WTC11 (cell line): ENCODE data around the gene SLC44A5. TPM values are rescaled to one million over a fixed set of nuclear protein-coding genes. Genes with fewer than 3 reads are reported as not detected.

ENCODE experiments used
- ATAC-seq: fragments of 200-7000 bp; cut with Tn5 transposase; 2 replicates; pipeline ENCODE4 v1.10.0; 2021; ENCODE audit warnings: mild to moderate bottlenecking, moderate library complexity
- CTCF ChIA-PET: fragments of 300-600 bp; sonication (Branson Sonifier 250); formaldehyde crosslinking; loops from one replicate; lab custom pipeline; 2021; ENCODE audit warnings: antibody characterized with exemption; lab: Charles Lee
- POLR2A ChIA-PET: fragments of 350-600 bp; sonication (Branson Sonifier 250); formaldehyde crosslinking; loops from one replicate; lab custom pipeline; 2021; ENCODE audit warnings: antibody characterized with exemption; lab: Charles Lee
- DNase-seq: peaks from one replicate; pipeline ENCODE4 v3.0.0; 2021; ENCODE audit warnings: low spot score
- H3K27ac Mint-ChIP-seq: 2 replicates; pipeline ENCODE4 v1.8.0; 2021; ENCODE audit warnings: mixed read lengths
- H3K27me3 Mint-ChIP-seq: 2 replicates; pipeline ENCODE4 v1.8.0; 2021; ENCODE audit warnings: low read depth, mild to moderate bottlenecking, moderate library complexity, mixed read lengths
- H3K36me3 Mint-ChIP-seq: 2 replicates; pipeline ENCODE4 v1.8.0; 2021; ENCODE audit warnings: mixed read lengths
- H3K4me1 Mint-ChIP-seq: 2 replicates; pipeline ENCODE4 v1.8.0; 2022; ENCODE audit warnings: mixed read lengths
- H3K4me3 Mint-ChIP-seq: 2 replicates; pipeline ENCODE4 v1.8.0; 2021; ENCODE audit warnings: mild to moderate bottlenecking, moderate library complexity, mixed read lengths
- H3K9me3 Mint-ChIP-seq: 2 replicates; pipeline ENCODE4 v1.8.0; 2021; ENCODE audit warnings: mixed read lengths
- CBFB ChIP-seq: sonication (generic); formaldehyde crosslinking; IDR thresholded peaks from 2 replicates; pipeline ENCODE4 v1.8.1; 2022; ENCODE audit warnings: mild to moderate bottlenecking, low read depth, missing genetic modification reagents
- ESRRA ChIP-seq: sonication (generic); formaldehyde crosslinking; IDR thresholded peaks from 2 replicates; pipeline ENCODE4 v1.8.1; 2022; ENCODE audit warnings: mild to moderate bottlenecking, missing genetic modification reagents, borderline replicate concordance
- FOXK1 ChIP-seq: sonication (generic); formaldehyde crosslinking; IDR thresholded peaks from 2 replicates; pipeline ENCODE4 v1.8.0; 2022; ENCODE audit warnings: mild to moderate bottlenecking, moderate library complexity, missing genetic modification reagents
- FOXP1 ChIP-seq: sonication (generic); formaldehyde crosslinking; IDR thresholded peaks from 2 replicates; pipeline ENCODE4 v1.8.0; 2022; ENCODE audit warnings: missing genetic modification reagents, mild to moderate bottlenecking, moderate library complexity, borderline replicate concordance
- IRF2 ChIP-seq: sonication (generic); formaldehyde crosslinking; IDR thresholded peaks from 2 replicates; pipeline ENCODE4 v1.8.0; 2022; ENCODE audit warnings: low read depth, missing genetic modification reagents, borderline replicate concordance
- KAT7 ChIP-seq: sonication (generic); formaldehyde crosslinking; IDR thresholded peaks from 2 replicates; pipeline ENCODE4 v1.8.1; 2023; ENCODE audit warnings: missing genetic modification reagents, mild to moderate bottlenecking, borderline replicate concordance
- NFE2L1 ChIP-seq: sonication (generic); formaldehyde crosslinking; IDR thresholded peaks from 2 replicates; pipeline ENCODE4 v1.8.1; 2023; ENCODE audit warnings: missing genetic modification reagents
- NR2C2 ChIP-seq: sonication (generic); formaldehyde crosslinking; IDR thresholded peaks from 2 replicates; pipeline ENCODE4 v1.8.0; 2022; ENCODE audit warnings: mild to moderate bottlenecking, missing genetic modification reagents
- RELA ChIP-seq: sonication (generic); formaldehyde crosslinking; IDR thresholded peaks from 2 replicates; pipeline ENCODE4 v1.8.1; 2022; ENCODE audit warnings: missing genetic modification reagents, mild to moderate bottlenecking, borderline replicate concordance
- RORB ChIP-seq: fragments of 250-450 bp; sonication (Bioruptor Pico); IDR thresholded peaks from 2 replicates; pipeline ENCODE4 v1.9.0; 2021; ENCODE audit warnings: mild to moderate bottlenecking
- TP53 ChIP-seq: sonication (generic); formaldehyde crosslinking; IDR thresholded peaks from 2 replicates; pipeline ENCODE4 v1.8.1; 2023; ENCODE audit warnings: mild to moderate bottlenecking, missing genetic modification reagents
- ZBTB21 ChIP-seq: sonication (generic); formaldehyde crosslinking; IDR thresholded peaks from 2 replicates; pipeline ENCODE4 v1.8.1; 2023; ENCODE audit warnings: mild to moderate bottlenecking, missing genetic modification reagents, borderline replicate concordance
- ZNF263 ChIP-seq: sonication (generic); formaldehyde crosslinking; IDR thresholded peaks from 2 replicates; pipeline ENCODE4 v1.8.1; 2022; ENCODE audit warnings: low read depth, mild to moderate bottlenecking, moderate library complexity, missing genetic modification reagents
- total RNA-seq: library from RNA; stranded (reverse); gene quantifications from 3 replicates; pipeline ENCODE4 v1.2.3, GENCODE V29; 2021
- TF ChIP-seq, protein P1 (sequence below): sonication (generic); formaldehyde crosslinking; conservative IDR thresholded peaks from 2 replicates; pipeline ENCODE4 v1.8.1; 2022; ENCODE audit warnings: mild to moderate bottlenecking, missing genetic modification reagents
- TF ChIP-seq, protein P2 (sequence below): sonication (generic); formaldehyde crosslinking; IDR thresholded peaks from 2 replicates; pipeline ENCODE4 v1.8.0; 2022; ENCODE audit warnings: missing genetic modification reagents
- TF ChIP-seq, protein P3 (sequence below): sonication (generic); formaldehyde crosslinking; IDR thresholded peaks from 2 replicates; pipeline ENCODE4 v1.8.1; 2022; ENCODE audit warnings: mild to moderate bottlenecking, missing genetic modification reagents, moderate library complexity, borderline replicate concordance
- TF ChIP-seq, protein P4 (sequence below): fragments of 250-450 bp; sonication (Bioruptor Pico); IDR thresholded peaks from 2 replicates; pipeline ENCODE4 v2.1.2; 2022; ENCODE audit warnings: mild to moderate bottlenecking, moderate library complexity
- TF ChIP-seq, protein P5 (sequence below): sonication (generic); formaldehyde crosslinking; IDR thresholded peaks from 2 replicates; pipeline ENCODE4 v1.8.1; 2022; ENCODE audit warnings: low read depth, missing genetic modification reagents, borderline replicate concordance
- TF ChIP-seq, protein P6 (sequence below): fragments of 250-450 bp; sonication (Bioruptor Pico); IDR thresholded peaks from 2 replicates; pipeline ENCODE4 v1.9.0; 2021; ENCODE audit warnings: mild to moderate bottlenecking, borderline replicate concordance
- TF ChIP-seq, protein P7 (sequence below): fragments of 200-600 bp; IDR thresholded peaks from 2 replicates; pipeline ENCODE4 v1.8.0; 2022; ENCODE audit warnings: antibody characterized with exemption

Gene SLC44A5
- total RNA-seq, 1 experiment from 2014 or later, result 1.8 TPM

DNA sequence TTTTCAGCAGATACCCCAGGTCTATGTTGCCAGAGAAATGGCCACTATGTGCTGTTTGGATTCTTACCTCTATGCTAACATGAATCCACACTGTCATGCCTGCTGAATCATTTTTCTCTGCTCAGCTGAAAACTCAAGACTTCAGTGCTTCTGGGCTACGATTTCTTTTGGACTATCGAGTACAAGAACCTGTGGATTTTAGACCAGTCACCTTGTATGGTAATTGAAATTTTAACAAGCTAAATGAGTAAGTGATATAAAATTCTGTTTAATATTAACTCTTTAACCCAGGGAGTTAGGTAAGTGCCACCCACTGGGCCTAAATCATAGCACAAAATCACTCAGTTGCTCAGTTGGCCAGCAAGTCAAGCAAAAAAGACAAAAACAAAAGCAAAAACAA is 440.9 kb downstream of the SLC44A5 start:
- H3K27me3 Mint-ChIP-seq, result no peaks in the 10 kb centered on the region
- H3K4me1 Mint-ChIP-seq, result peaks cover 7% of the 10 kb centered on the region; the same call in 1 of the 2 replicates
- no peaks in the 10 kb centered on the region for H3K36me3 Mint-ChIP-seq
- DNase-seq (no peak), ATAC-seq (no peak)
- H3K27ac Mint-ChIP-seq, result no peak overlapping the region
- H3K9me3 Mint-ChIP-seq, result peaks cover 3% of the 10 kb centered on the region
- CTCF ChIA-PET, result interaction anchor here (1.0 to 2.9 kb wide), 2 partner anchors 102 to 403 kb away, joined by 3 to 6 read pairs; no protein-coding TSS in a partner anchor
- H3K4me3 Mint-ChIP-seq, result no peak overlapping the region
- POLR2A ChIA-PET, result no interaction called here
- TF ChIP-seq, protein P1, sequence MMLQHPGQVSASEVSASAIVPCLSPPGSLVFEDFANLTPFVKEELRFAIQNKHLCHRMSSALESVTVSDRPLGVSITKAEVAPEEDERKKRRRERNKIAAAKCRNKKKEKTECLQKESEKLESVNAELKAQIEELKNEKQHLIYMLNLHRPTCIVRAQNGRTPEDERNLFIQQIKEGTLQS (CRISPR knock-in tag), result no peak
- TF ChIP-seq IRF2 (CRISPR knock-in tag), result no peak
- TF ChIP-seq, protein P2, sequence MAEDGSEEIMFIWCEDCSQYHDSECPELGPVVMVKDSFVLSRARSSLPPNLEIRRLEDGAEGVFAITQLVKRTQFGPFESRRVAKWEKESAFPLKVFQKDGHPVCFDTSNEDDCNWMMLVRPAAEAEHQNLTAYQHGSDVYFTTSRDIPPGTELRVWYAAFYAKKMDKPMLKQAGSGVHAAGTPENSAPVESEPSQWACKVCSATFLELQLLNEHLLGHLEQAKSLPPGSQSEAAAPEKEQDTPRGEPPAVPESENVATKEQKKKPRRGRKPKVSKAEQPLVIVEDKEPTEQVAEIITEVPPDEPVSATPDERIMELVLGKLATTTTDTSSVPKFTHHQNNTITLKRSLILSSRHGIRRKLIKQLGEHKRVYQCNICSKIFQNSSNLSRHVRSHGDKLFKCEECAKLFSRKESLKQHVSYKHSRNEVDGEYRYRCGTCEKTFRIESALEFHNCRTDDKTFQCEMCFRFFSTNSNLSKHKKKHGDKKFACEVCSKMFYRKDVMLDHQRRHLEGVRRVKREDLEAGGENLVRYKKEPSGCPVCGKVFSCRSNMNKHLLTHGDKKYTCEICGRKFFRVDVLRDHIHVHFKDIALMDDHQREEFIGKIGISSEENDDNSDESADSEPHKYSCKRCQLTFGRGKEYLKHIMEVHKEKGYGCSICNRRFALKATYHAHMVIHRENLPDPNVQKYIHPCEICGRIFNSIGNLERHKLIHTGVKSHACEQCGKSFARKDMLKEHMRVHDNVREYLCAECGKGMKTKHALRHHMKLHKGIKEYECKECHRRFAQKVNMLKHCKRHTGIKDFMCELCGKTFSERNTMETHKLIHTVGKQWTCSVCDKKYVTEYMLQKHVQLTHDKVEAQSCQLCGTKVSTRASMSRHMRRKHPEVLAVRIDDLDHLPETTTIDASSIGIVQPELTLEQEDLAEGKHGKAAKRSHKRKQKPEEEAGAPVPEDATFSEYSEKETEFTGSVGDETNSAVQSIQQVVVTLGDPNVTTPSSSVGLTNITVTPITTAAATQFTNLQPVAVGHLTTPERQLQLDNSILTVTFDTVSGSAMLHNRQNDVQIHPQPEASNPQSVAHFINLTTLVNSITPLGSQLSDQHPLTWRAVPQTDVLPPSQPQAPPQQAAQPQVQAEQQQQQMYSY (CRISPR knock-in tag), result no peak

DNA sequence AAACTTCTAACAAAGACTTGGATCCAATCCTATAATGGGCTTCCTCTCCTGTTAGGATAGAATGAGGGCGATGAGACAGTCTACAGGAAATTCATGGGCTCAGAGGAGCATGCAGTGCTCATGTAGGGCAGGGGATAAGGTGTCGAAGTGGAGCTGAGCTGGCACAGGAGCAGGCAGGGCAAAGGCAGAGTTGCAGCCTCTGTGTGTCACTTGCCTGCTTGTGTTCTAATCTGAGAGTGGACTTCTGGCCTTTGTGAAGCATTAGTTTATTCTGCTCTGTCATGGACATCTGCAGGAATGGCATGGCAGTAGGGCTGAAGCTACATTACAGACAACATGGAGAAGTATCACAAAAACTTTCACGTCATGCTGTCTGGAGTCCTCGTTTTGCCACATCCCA is 444.1 kb downstream of the SLC44A5 start:
- Mint-ChIP-seq H3K27me3 (no peaks in the 10 kb centered on the region), H3K4me3 (no peak overlapping the region), H3K9me3 (no peaks in the 10 kb centered on the region), H3K27ac (no peak overlapping the region), H3K4me1 (peaks cover 16% of the 10 kb centered on the region), H3K36me3 (no peaks in the 10 kb centered on the region)
- no peak for DNase-seq
- TF ChIP-seq, protein P3, sequence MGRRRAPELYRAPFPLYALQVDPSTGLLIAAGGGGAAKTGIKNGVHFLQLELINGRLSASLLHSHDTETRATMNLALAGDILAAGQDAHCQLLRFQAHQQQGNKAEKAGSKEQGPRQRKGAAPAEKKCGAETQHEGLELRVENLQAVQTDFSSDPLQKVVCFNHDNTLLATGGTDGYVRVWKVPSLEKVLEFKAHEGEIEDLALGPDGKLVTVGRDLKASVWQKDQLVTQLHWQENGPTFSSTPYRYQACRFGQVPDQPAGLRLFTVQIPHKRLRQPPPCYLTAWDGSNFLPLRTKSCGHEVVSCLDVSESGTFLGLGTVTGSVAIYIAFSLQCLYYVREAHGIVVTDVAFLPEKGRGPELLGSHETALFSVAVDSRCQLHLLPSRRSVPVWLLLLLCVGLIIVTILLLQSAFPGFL (CRISPR knock-in tag), result no peak
- TF ChIP-seq ZBTB21 (CRISPR knock-in tag) (no peak), RORB (CRISPR knock-in tag) (no peak), NR2C2 (no peak), FOXK1 (no peak), CBFB (CRISPR knock-in tag) (no peak), RELA (CRISPR knock-in tag) (no peak), FOXP1 (CRISPR knock-in tag) (no peak), ZNF263 (no peak), NFE2L1 (CRISPR knock-in tag) (no peak), TP53 (CRISPR knock-in tag) (no peak), ESRRA (CRISPR knock-in tag) (no peak), KAT7 (CRISPR knock-in tag) (no peak)
- TF ChIP-seq, protein P4, sequence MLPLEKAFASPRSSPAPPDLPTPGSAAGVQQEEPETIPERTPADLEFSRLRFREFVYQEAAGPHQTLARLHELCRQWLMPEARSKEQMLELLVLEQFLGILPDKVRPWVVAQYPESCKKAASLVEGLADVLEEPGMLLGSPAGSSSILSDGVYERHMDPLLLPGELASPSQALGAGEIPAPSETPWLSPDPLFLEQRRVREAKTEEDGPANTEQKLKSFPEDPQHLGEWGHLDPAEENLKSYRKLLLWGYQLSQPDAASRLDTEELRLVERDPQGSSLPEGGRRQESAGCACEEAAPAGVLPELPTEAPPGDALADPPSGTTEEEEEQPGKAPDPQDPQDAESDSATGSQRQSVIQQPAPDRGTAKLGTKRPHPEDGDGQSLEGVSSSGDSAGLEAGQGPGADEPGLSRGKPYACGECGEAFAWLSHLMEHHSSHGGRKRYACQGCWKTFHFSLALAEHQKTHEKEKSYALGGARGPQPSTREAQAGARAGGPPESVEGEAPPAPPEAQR (CRISPR knock-in tag), result no peak
- TF ChIP-seq, protein P5, sequence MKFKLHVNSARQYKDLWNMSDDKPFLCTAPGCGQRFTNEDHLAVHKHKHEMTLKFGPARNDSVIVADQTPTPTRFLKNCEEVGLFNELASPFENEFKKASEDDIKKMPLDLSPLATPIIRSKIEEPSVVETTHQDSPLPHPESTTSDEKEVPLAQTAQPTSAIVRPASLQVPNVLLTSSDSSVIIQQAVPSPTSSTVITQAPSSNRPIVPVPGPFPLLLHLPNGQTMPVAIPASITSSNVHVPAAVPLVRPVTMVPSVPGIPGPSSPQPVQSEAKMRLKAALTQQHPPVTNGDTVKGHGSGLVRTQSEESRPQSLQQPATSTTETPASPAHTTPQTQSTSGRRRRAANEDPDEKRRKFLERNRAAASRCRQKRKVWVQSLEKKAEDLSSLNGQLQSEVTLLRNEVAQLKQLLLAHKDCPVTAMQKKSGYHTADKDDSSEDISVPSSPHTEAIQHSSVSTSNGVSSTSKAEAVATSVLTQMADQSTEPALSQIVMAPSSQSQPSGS (CRISPR knock-in tag), result no peak
- TF ChIP-seq, protein P6, sequence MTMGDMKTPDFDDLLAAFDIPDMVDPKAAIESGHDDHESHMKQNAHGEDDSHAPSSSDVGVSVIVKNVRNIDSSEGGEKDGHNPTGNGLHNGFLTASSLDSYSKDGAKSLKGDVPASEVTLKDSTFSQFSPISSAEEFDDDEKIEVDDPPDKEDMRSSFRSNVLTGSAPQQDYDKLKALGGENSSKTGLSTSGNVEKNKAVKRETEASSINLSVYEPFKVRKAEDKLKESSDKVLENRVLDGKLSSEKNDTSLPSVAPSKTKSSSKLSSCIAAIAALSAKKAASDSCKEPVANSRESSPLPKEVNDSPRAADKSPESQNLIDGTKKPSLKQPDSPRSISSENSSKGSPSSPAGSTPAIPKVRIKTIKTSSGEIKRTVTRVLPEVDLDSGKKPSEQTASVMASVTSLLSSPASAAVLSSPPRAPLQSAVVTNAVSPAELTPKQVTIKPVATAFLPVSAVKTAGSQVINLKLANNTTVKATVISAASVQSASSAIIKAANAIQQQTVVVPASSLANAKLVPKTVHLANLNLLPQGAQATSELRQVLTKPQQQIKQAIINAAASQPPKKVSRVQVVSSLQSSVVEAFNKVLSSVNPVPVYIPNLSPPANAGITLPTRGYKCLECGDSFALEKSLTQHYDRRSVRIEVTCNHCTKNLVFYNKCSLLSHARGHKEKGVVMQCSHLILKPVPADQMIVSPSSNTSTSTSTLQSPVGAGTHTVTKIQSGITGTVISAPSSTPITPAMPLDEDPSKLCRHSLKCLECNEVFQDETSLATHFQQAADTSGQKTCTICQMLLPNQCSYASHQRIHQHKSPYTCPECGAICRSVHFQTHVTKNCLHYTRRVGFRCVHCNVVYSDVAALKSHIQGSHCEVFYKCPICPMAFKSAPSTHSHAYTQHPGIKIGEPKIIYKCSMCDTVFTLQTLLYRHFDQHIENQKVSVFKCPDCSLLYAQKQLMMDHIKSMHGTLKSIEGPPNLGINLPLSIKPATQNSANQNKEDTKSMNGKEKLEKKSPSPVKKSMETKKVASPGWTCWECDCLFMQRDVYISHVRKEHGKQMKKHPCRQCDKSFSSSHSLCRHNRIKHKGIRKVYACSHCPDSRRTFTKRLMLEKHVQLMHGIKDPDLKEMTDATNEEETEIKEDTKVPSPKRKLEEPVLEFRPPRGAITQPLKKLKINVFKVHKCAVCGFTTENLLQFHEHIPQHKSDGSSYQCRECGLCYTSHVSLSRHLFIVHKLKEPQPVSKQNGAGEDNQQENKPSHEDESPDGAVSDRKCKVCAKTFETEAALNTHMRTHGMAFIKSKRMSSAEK (CRISPR knock-in tag), result no peak
- TF ChIP-seq, protein P7, sequence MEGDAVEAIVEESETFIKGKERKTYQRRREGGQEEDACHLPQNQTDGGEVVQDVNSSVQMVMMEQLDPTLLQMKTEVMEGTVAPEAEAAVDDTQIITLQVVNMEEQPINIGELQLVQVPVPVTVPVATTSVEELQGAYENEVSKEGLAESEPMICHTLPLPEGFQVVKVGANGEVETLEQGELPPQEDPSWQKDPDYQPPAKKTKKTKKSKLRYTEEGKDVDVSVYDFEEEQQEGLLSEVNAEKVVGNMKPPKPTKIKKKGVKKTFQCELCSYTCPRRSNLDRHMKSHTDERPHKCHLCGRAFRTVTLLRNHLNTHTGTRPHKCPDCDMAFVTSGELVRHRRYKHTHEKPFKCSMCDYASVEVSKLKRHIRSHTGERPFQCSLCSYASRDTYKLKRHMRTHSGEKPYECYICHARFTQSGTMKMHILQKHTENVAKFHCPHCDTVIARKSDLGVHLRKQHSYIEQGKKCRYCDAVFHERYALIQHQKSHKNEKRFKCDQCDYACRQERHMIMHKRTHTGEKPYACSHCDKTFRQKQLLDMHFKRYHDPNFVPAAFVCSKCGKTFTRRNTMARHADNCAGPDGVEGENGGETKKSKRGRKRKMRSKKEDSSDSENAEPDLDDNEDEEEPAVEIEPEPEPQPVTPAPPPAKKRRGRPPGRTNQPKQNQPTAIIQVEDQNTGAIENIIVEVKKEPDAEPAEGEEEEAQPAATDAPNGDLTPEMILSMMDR, result no peak
- no peak for ATAC-seq
- ChIA-PET CTCF (no interaction called here), POLR2A (no interaction called here)
